AG04449 (cell line): Measurements from ENCODE around the gene SPECC1.

ENCODE experiments used
- CTCF ChIA-PET: fragments of 350-600 bp; formaldehyde crosslinking; extraction: SDS; loops from one replicate; lab custom pipeline; 2021; ENCODE audit warnings: antibody characterized with exemption; lab: Yijun Ruan, JAX
- POLR2A ChIA-PET: fragments of 400-600, 350-600 bp; formaldehyde crosslinking; extraction: SDS; loops from one replicate; lab custom pipeline; 2020; ENCODE audit warnings: antibody characterized with exemption, inconsistent platforms; lab: Yijun Ruan, JAX
- DNase-seq: peaks from one replicate; pipeline ENCODE4 v3.0.0-alpha.2; 2010; ENCODE audit warnings: low read depth, low spot score
- H3K4me3 ChIP-seq: 2 replicates; pipeline ENCODE4 v1.5.1; 2011; ENCODE audit warnings: low read depth, mild to moderate bottlenecking, control low read depth, low read length
- CTCF ChIP-seq: IDR thresholded peaks from one replicate; pipeline ENCODE4 v1.5.1; 2011; ENCODE audit warnings: mild to moderate bottlenecking, moderate library complexity, low read length, control low read depth, inconsistent platforms; ENCODE audit not compliant: insufficient read depth; ENCODE audit errors: missing control alignments

Gene SPECC1

GRCh38 chr17:20211246-20211645 is 202.1 kb downstream of the SPECC1 start:
- POLR2A ChIA-PET = no interaction called here
- no peak for DNase-seq
- TF ChIP-seq CTCF = no peak
- CTCF ChIA-PET = no interaction called here
- H3K4me3 ChIP-seq = no peak overlapping the region

GRCh38 chr17:20213449-20213848 is 204.3 kb downstream of the SPECC1 start:
- TF ChIP-seq CTCF = no peak
- ChIA-PET POLR2A (no interaction called here), CTCF (no interaction called here)
- DNase-seq = no peak
- H3K4me3 ChIP-seq = no peak overlapping the region

- CTCF ChIA-PET = no interaction called here
- POLR2A ChIA-PET = no interaction called here
- no peak for DNase-seq
- H3K4me3 ChIP-seq = no peak overlapping the region
- no peak for TF ChIP-seq CTCF
Observed at GRCh38 chr17:20214794-20215193, 205.6 kb downstream of the SPECC1 start.

- ChIA-PET POLR2A (no interaction called here), CTCF (no interaction called here)
- no peak for DNase-seq
- no peak for TF ChIP-seq CTCF
- H3K4me3 ChIP-seq = no peak overlapping the region
Observed at GRCh38 chr17:20216154-20216815, 207.1 kb downstream of the SPECC1 start.

GRCh38 chr17:20216853-20217252 is 207.7 kb downstream of the SPECC1 start:
- ChIA-PET CTCF (no interaction called here), POLR2A (no interaction called here)
- no peak overlapping the region for H3K4me3 ChIP-seq
- no peak for DNase-seq
- no peak for TF ChIP-seq CTCF

GRCh38 chr17:20217677-20218076 is 208.5 kb downstream of the SPECC1 start:
- TF ChIP-seq CTCF = no peak
- CTCF ChIA-PET = no interaction called here
- POLR2A ChIA-PET = no interaction called here
- no peak overlapping the region for H3K4me3 ChIP-seq
- no peak for DNase-seq
